Stomach (tissue), 9 donors: Measurements from ENCODE around the gene CNGA4. TPM values are rescaled to one million over a fixed set of nuclear protein-coding genes. Genes with fewer than 3 reads are reported as not detected.

Experiments
- DNase-seq, 2 donors: peaks; one replicate each; pipeline versions ENCODE4 v3.0.0 to v3.0.0-alpha.2; 2013 to 2019
- H3K27ac ChIP-seq, 5 donors: fragments of 200-600 bp in 4 of 5; sonication (generic) in 4 of 5; one replicate each; pipeline ENCODE4 v1.5.1; 2013 to 2019; ENCODE audit warnings: mild to moderate bottlenecking in 1 of 5, moderate library complexity in 1 of 5
- H3K27me3 ChIP-seq, 3 donors: fragments of 200-600 bp; sonication (generic); one replicate each; pipeline ENCODE4 v1.5.1; 2017 to 2019; ENCODE audit warnings: mixed run types in 1 of 3
- H3K36me3 ChIP-seq, 4 donors: fragments of 200-600 bp; sonication (generic); 1 replicate in 3 of 4; 2 replicates in 1 of 4; pipeline ENCODE4 v1.5.1; 2016 to 2019
- H3K4me1 ChIP-seq, 4 donors: fragments of 200-600 bp; sonication (generic); one replicate each; pipeline ENCODE4 v1.5.1; 2016 to 2019
- H3K4me3 ChIP-seq, 4 donors: fragments of 200-600 bp; sonication (generic) in 3 of 4; one replicate each; pipeline ENCODE4 v1.5.1; 2016 to 2019; ENCODE audit warnings: mild to moderate bottlenecking in 1 of 4
- H3K9me3 ChIP-seq, 4 donors: fragments of 200-600 bp; sonication (generic); one replicate each; pipeline ENCODE4 v1.5.1; 2016 to 2019
- CTCF ChIP-seq, 7 experiments: fragments of 450-650 bp in 4 of 7; fragments of 200-600 bp in 3 of 7; sonication (generic) in 3 of 7; IDR thresholded peaks; one replicate each; pipeline ENCODE4 v1.5.1; 2016 to 2019; ENCODE audit warnings: antibody characterized with exemption in 7 of 7, control low read depth in 2 of 7, mild to moderate bottlenecking in 1 of 7
- EP300 ChIP-seq: sonication (generic); formaldehyde crosslinking; IDR thresholded peaks from one replicate; pipeline ENCODE4 v1.6.1; 2017; ENCODE audit warnings: antibody characterized with exemption
- POLR2A ChIP-seq, 4 donors: fragments of 450-650 bp; IDR thresholded peaks; one replicate each; pipeline ENCODE4 v1.6.1; 2016; ENCODE audit warnings: antibody characterized with exemption in 4 of 4, control low read depth in 2 of 4, mild to moderate bottlenecking in 1 of 4, moderate library complexity in 1 of 4
- POLR2AphosphoS5 ChIP-seq, 3 donors: sonication (generic); formaldehyde crosslinking; IDR thresholded peaks; one replicate each; pipeline ENCODE4 v1.6.1; 2016; ENCODE audit warnings: antibody characterized with exemption in 3 of 3
- WGBS, 5 donors: extraction: QIAGEN DNeasy Blood & Tissue Kit in 3 of 5; methylation state at CpG; one replicate each; pipeline versions ENCODE4 v1.1.5 to v1.1.7; 2013 to 2018; 5-methylcytosine and 5-hydroxymethylcytosine counted together
- intact Hi-C: fragments of 100-400 bp; cut with DNase I; formaldehyde crosslinking; loops from one replicate; pipeline ENCODE4 v1.15.1; 2023; ENCODE audit warnings: low total_unique reads
- polyA plus RNA-seq, 3 donors: library from polyadenylated mRNA; stranded (reverse); fragments of 200-250 nt; gene quantifications; one replicate each; pipeline ENCODE4 v1.2.3, GENCODE V29; 2013
- total RNA-seq, 5 donors: library from RNA; depleted of rRNA; stranded (reverse); fragments of >200 nt; gene quantifications; one replicate each; pipeline versions ENCODE4 v1.1.0 to v1.2.3, GENCODE V29; 2014 to 2016
- donor health status: healthy with polysubstance abuse.
- donor health status: Bipolar disorder and iron deficiency.
- donor health status: healthy.

The CNGA4 gene
- total and polyA plus RNA-seq, 8 donors = 0.08 TPM; not detected in 7

- no peak overlapping the region for H3K4me3 ChIP-seq
- H3K36me3 ChIP-seq = peaks cover 18 to 81% (median 56%) of the 10 kb centered on the region in 4 donors
- H3K9me3 ChIP-seq = no peaks in the 10 kb centered on the region
- intact Hi-C loops = no loop called here
- no peak for DNase-seq
- peak overlapping the region in 1 of 5 donors; percentile 20 for H3K27ac ChIP-seq
- WGBS, 5 donors = 79 to 89% (median 83%) methylated on average over 3 of the region's 3 CpGs
- H3K27me3 ChIP-seq = no peaks in the 10 kb centered on the region
- no peaks in the 10 kb centered on the region for H3K4me1 ChIP-seq
- TF ChIP-seq EP300 = no peak
- no peak for TF ChIP-seq POLR2AphosphoS5 (IDR thresholded peaks at IDR 0.05)
- no peak for TF ChIP-seq CTCF (IDR thresholded peaks at IDR 0.05)
- TF ChIP-seq POLR2A (IDR thresholded peaks at IDR 0.05) = no peak
Observed at GRCh38 chr11:6206456-6207180, 32.3 kb upstream of the CNGA4 start.

GRCh38 chr11:6209801-6210200 lies 29.1 kb upstream of the CNGA4 start:
- no peaks in the 10 kb centered on the region for H3K27me3 ChIP-seq
- no peaks in the 10 kb centered on the region for H3K9me3 ChIP-seq
- TF ChIP-seq CTCF (IDR thresholded peaks at IDR 0.05) (no peak), EP300 (no peak), POLR2A (IDR thresholded peaks at IDR 0.05) (no peak), POLR2AphosphoS5 (IDR thresholded peaks at IDR 0.05) (no peak)
- H3K4me3 ChIP-seq = no peak overlapping the region
- peaks cover 22 to 98% (median 84%) of the 10 kb centered on the region in 4 donors for H3K36me3 ChIP-seq
- 95 to 97% (median 96%) methylated on average over 12 of the region's 12 CpGs for WGBS, 5 donors
- H3K4me1 ChIP-seq = no peaks in the 10 kb centered on the region
- intact Hi-C loops = no loop called here
- H3K27ac ChIP-seq = no peak overlapping the region
- DNase-seq = no peak

- no peaks in the 10 kb centered on the region for H3K9me3 ChIP-seq
- H3K4me3 ChIP-seq = no peak overlapping the region
- no peak for DNase-seq
- 96 to 98% (median 97%) methylated on average over 9 of the region's 9 CpGs for WGBS, 5 donors
- intact Hi-C loops = no loop called here
- peaks cover 22 to 98% (median 85%) of the 10 kb centered on the region in 4 donors for H3K36me3 ChIP-seq
- no peak overlapping the region for H3K27ac ChIP-seq
- H3K27me3 ChIP-seq = no peaks in the 10 kb centered on the region
- H3K4me1 ChIP-seq = no peaks in the 10 kb centered on the region
- TF ChIP-seq POLR2AphosphoS5 (IDR thresholded peaks at IDR 0.05) (no peak), EP300 (no peak), POLR2A (IDR thresholded peaks at IDR 0.05) (no peak), CTCF (IDR thresholded peaks at IDR 0.05) (no peak)
Observed at GRCh38 chr11:6210274-6210955, 28.5 kb upstream of the CNGA4 start.

- H3K4me3 ChIP-seq = no peak overlapping the region
- WGBS, 5 donors = 95 to 99% (median 98%) methylated on average over 9 to 10 of the region's 10 CpGs
- peaks cover 0 to 2% (median 0%) of the 10 kb centered on the region in 4 donors for H3K4me1 ChIP-seq
- intact Hi-C loops = no loop called here
- no peak for DNase-seq
- no peaks in the 10 kb centered on the region for H3K27me3 ChIP-seq
- TF ChIP-seq POLR2A (IDR thresholded peaks at IDR 0.05) (no peak), CTCF (IDR thresholded peaks at IDR 0.05) (no peak), EP300 (no peak), POLR2AphosphoS5 (IDR thresholded peaks at IDR 0.05) (no peak)
- H3K9me3 ChIP-seq = no peaks in the 10 kb centered on the region
- no peak overlapping the region for H3K27ac ChIP-seq
- H3K36me3 ChIP-seq = peaks cover 51 to 100% (median 99%) of the 10 kb centered on the region in 4 donors
Observed at GRCh38 chr11:6214530-6214929, 24.4 kb upstream of the CNGA4 start.
